Activated CD4-positive, alpha-beta T cell treated with anti-CD3 and anti-CD28 coated beads for 48 hours (primary cell): ENCODE results near the gene LRRC42.
"Not testable (repeated sequence)": the region's sequence is repeated elsewhere in the genome, so short reads cannot be mapped to it uniquely, and the experiment has no call there.

ENCODE experiments used
- DNase-seq: peaks from one replicate; pipeline ENCODE4 v3.0.0-alpha.2; 2020

The LRRC42 gene

DNA sequence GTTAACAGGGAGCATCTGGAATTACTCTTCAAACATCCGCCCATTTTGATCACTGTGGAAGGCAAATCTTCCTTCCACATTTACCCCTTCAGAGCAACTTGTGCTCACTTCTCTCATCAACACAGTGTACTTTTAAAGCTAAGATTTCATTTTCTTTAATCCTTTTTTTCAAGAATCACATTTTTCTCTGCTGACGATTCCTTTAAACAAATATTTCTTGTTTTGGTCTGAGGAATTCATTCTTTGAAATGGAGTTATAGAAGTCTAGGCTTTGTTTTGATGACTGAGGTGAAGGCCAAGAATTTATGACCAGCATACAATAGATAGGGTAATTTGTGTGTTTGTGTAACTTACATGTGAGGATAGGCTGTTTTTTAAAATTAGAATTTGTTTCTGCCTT lies 25.6 kb downstream of the LRRC42 start:
- no peak for DNase-seq

DNA sequence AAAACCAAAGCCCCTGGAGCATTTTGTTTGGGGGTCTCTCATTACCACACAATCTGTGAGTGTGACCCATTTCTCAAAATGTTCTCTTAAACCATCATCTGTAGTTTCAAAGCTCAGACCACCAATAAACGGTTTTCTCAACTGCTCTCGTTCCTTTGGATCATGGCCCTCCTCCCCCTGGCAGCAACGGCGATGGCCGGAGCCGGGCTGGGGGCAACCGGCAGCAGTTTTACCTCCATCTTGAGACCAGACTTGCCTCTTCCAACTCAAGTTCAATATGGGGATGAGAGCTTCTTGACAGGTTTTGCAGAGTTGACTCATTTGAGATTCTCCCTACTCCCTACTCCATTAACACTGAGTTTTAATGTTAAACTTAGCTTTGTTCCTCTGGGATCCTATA lies 29.7 kb downstream of the LRRC42 start:
- DNase-seq: no peak

DNA sequence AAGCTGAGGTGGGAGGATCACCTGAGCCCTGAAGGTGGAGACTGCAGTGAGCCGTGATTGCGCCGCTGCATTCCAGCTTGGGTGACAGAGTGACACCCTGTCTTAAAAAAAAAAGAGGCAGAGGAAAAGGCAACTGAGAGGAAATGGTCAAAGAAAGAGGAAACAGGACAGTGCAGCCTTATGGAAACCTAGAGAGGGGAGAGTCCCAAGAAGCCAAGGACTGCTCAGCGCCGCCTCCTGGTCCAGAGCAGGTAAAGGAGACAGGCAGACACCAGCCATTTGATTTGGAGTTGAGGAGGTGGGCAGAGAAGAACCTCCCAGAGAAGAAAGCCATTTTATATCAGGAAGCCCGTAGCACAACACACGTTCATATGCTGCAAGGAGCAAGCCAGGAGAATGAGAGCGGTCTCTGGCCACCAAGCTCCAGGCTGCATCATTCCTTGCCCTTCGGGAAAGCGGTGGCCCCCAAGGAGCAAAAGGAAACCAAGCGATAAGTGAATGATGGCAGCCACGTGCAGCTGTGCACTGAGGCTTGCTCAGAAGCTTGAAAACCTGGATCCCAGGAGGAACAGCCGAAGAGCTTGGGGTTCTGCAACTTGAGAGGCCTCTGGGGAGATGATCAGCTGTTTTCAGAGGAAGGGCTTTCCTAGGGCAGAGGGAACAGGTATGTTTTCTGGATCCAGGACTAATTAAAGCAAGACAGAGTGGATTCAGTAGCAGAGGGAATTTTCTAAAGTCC lies 33.7 kb downstream of the LRRC42 start:
- DNase-seq: no peak

DNA sequence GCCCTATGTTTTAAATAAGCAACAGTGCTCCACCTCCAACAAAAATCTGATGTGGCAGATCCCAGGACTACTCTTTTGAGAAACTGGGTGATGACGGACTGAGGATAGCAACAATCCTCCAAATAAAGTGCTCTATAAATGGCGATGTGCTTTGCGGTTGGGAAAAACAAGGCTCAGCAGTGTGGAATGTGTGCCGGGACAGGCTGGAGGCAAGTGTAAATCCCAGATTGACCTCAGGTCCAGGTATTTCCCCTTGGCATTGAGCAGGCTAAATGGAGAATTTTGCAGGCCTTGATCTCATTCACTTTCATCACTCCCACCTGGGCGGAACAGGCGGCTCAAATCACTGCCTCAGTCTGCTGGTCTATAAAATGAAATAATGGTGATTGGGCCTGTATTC lies 35.1 kb downstream of the LRRC42 start:
- DNase-seq: no peak

DNA sequence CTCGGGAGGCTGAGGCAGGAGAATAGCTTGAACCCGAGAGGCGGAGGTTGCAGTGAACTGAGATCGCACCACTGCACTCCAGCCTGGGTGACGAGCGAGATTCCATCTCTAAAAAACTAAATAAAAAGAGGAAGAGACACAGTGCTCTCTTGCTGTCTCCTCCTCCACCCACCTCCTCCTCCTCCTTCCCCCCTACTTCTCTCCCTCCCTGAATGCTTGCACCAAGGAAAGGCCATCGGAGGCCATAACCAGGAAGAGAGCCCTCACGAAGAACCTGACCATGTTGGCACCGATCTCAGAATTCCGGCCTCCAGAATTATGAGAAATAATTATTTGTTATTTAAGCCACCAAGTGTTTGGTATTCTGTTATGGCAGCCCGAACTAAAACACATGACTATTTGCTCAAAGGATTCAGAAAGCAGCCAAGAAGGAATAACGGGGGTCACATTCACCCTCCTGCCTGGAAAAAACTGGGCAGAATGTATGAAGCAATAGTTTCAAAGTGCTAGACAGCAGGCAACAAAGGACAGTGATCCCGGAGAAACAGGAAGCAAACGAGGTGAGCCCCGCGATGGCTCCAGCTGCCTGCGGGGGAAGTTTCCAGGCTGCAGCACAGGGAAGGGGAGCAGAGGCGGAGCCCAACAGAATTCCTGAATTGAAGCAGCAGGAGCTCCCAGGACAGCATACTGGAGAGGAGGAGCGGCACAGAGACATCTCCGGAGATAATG lies 36.0 kb downstream of the LRRC42 start:
- no peak for DNase-seq

DNA sequence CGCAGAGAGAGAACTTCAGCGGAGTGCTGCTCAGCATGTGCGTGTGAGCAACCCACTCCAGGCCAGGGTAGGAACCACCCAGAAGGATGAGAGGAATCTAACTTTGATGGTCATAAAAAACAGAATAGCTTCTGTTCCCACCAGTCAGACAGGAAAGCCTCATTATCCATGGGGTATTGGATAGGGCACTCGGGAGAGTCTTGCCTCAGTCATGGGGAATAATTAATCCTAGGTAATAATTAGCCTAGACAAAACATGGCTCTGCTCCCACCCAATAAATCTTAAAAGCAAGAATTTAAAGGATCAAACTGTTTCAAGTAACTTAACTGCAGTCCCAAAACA lies 36.6 kb downstream of the LRRC42 start:
- no peak for DNase-seq

DNA sequence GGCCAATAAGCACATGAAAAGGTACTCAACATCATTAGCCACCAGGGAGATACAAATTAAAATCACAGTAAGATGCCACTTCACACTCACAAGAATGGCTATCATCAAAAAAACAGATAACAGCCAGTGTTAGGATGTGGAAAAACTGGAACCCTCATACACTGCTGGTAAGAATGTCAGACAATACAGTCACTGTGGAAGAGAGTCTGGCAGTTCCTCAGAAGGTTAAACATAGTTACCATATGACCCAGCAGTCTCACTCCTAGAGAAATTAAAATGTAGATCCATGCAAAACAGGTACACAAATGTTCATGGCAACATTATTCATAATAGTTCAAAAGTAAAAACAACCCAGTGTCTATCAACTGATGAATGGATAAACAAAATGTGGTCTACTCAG lies 38.6 kb downstream of the LRRC42 start:
- no peak for DNase-seq

DNA sequence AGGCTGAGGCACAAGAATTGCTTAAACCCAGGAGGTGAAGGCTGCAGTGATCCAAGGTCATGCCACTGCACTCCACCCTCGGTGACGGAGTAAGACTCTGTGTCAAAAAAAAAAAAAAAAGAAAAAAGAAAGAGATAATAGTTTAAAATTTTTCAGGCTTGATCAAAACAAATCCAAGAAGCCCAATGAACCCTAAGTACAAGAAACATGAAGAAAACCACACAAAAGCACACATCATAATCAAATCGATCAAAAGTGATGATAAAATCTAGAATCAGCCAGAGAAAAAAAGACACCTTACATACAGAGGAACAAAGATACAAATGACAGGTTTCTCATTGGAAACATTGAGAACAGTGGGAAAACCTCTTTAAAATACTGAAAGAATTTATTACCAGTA lies 40.3 kb downstream of the LRRC42 start:
- DNase-seq: no peak

DNA sequence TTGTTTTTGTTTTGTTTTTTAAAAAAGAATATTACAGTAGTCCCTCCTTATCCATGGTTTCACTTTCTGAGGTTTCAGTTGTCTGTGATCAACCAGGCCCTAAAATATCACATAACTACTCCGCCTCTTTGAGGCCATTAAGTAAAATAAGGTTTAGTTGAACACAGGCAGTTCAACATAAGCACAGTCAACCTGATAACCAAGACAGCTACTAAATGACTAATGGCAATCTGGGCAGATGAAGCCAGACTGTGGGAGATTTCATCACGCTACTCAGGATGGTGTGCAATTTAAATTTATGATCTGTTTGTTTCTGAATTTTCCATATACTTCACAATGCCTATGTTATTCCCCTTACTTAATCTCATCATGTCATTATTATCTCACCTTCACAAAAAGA lies 41.7 kb downstream of the LRRC42 start:
- peak; percentile 21 for DNase-seq

DNA sequence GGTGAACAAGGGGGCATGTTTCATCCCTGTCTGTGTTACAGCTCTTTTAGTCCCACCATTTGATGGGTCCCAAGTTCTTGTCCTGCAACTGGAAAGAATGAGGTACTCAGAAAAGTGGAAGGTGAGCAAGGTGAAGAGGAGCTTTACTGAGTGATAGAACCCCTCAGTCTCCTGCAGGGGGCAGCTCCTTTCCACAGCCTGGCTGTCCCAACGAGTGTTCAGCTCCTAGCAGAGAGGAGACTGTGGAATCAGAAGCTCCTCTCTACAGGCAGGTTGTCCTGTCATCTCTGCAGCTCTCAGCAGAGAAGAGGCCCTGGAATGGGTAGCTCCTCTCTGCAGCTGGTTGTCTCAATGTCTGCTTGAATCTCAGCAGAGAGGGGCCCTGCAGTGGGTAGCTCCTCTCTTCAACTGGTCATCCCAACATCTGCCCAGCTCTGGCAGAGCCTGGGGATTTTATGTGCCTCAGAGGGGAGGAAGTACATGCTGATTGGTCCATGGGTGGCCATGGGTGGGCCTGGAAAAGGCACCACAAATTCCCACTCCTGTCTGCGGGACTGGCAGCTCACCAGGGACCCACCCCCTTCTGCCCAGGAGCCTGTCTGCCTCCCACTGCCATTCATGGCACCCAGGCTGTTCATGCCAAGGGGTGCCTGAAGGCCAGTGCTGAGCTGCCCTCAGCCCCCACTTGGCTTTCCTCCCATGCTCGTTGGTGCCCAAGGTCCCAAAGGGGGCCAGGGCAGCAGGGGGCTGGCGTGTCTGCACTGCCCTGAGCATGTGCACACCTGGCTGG lies 46.1 kb downstream of the LRRC42 start:
- peak; percentile 11 for DNase-seq

DNA sequence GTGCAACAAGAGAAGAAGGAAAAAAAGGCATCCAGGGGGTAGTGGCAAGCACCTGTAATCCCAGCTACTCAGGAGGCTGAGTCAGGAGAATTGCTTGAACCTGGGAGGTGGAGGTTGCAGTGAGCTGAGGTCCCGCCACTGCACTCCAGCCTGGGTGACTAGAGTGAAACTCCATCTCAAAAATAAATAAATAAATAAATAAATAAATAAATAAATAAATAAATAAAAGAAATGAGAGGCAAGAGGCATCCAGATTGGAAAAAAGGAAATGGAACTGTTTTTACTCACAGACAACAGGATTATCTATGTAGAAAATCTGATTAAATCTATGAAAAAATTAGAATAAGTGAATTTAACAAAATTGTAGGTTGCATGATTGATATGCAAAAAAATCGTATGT lies 48.4 kb downstream of the LRRC42 start:
- not testable (repeated sequence) for DNase-seq

DNA sequence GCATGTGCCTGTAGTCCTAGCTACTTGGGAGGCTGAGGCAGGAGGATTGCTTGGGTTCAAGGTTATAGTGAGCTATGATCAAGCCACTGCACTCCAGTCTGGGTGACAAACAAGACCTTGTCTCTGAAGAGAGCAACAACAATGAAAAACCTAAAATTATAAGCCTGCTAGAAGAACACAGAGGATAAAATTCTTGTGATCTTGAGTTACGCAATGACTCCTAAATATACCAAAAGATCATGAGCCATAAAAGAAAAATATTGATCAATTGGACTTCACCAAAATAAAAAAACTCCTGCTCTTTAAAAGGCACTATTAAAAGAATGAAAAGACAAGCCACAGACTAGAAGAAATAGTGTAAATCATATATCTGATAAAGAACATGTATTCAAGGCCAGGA lies 49.5 kb downstream of the LRRC42 start:
- DNase-seq: no peak

DNA sequence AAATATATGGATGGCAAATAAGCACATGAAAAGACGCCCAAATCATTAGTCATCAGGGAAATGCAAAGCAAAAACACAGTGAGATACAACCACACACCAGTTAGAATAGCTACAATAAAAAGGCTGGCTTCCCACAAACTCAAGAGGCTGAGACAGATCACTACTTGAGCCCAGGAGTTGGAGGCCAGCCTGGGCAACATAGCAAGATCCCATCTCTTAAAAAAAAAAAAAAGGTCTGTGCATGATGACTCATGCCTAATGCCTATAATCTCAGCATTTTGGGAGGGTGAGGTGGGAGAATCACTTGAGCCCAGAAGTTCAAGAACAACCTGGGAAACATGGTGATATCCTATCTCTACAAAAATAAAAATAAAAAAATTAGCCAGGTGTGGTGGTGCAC lies 52.1 kb downstream of the LRRC42 start:
- DNase-seq: no peak

DNA sequence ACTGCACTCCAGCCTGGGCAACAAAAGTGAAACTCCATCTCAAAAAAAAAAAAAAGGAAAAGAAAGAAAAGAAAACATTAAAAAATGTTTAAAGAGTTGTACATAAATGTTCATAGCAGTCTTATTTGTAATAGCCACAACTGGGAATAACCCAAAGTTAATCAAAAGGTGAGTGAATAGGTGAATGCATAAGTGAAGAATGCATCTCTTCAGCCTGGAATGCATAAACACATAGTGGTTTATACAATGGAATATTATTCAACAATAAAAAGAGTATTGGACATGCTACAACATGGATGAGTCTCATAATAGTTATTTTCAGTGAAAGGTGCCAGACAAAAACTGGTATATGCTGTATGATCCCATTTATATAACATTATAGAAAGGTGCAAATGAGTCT lies 53.8 kb downstream of the LRRC42 start:
- DNase-seq: no peak

DNA sequence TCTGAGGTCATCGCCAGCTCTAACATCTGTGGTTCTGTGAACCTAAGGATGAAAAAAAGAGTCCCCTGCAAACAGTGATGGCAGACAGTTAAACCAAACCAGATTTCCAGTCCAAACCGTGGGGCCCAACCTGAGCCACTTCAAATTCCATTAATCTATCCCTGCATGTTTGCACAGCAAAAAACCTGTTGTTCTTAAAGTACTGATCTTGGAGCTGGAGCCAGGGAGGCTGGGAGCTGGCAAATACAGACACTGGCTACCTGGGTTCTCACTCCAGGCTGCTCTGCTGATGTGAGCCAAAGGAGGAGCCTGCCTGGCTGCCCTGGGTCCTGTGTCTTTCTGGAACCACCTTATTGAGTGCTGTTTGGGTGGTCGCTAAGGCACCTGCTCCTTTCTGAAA lies 55.4 kb downstream of the LRRC42 start:
- DNase-seq: no peak

DNA sequence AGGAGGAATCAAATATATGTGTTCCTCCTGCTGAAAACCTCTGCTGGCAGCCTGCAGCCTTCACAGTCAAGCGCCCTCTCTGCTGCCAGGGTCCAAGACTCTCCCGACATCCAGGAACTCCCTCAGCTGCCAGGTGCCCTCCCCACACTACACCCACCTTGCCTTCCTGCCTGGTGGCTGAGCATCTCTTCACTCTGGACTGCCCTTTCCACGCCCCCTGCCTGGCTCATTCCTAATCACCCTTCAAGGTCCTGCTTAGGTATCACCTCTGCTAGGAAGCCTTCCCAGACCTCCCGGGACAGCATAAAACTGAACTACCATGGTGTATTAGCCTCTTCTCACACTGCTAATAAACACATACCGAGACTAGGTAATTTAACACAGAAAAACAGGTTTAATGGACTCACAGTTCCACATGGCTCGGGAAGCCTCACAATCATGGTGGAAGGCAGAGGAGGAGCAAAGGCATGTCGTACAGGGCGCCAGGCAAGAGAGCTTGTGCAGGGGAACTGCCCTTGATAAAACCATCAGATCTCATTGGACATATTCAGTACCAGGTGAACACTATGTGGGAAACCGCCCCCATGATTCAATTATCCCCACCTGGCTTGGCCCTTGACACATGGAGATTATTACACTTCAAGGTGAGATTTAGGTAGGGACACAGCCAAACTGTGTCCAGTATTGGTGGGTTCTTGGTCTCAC lies 56.5 kb downstream of the LRRC42 start:
- no peak for DNase-seq

DNA sequence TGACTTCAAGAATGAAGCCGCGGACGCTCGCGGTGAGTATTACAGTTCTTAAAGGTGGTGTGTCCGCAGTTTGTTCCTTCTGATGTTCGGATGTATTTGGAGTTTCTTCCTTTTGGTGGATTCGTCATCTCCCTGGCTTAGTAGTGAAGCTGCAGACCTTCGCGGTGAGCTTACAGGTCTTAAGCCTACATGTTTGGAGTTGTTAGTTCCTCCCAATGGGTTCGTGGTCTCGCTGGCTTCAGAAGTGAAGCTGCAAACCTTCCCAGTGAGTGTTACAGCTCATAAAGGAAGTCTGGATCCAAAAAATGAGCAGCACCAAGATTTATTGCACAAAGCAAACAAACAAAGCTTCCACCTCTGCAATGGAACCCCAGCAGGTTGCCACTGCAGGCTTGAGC lies 57.1 kb downstream of the LRRC42 start:
- DNase-seq: no peak

DNA sequence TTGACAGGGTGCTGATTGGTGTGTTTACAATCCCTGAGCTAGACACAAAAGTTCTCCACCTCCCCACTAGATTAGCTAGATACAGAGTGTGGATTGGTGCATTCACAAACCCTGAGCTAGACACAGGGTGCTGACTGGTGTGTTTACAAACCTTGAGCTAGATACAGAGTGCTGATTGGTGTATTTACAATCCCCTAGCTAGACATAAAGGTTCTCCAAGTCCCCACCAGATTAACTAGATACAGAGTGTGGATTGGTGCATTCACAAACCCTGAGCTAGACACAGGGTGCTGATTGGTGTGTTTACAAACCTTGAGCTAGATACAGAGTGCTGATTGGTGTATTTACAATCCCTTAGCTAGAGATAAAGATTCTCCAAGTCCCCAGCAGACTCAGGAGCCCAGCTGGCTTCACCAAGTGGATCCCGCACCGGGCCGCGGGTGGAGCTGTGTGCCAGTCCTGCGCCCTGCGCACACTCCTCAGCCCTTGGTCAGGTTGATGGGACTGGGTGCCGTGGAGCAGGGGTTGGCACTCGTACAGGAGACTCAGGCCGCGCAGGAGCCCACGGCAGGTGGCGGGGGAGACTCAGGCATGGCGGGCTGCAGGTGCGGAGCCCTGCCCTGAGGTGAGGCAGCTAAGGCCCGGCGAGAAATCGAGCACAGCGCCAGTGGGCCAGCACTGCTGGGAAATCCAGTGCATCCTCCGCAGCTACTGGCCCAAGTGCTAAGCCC lies 57.8 kb downstream of the LRRC42 start:
- not testable (repeated sequence) for DNase-seq

DNA sequence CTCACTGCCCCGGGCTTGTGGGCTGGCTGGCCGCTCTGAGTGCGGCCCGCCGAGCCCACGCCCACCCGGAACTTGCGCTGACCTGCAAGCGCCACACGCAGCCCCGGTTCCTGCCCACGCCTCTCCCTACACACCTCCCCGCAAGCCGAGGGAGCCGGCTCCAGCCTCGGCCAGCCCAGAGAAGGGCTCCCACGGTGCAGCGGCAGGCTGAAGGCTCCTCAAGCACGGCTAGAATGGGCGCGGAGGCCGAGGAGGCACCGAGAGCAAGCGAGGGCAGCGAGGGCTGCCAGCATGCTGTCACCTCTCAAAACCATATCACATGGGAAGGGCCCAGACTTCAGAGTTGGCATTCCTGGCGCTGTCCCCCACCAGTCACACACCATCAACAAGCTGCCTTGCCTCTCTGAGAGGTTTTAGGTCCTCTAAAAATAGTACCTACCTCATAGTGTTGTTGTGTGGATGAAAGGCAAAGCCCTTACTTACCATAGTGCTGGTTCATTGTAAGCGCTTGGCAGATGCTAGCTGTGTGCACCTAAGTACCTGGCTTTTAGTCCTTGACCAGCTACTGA lies 58.4 kb downstream of the LRRC42 start:
- DNase-seq: no peak

DNA sequence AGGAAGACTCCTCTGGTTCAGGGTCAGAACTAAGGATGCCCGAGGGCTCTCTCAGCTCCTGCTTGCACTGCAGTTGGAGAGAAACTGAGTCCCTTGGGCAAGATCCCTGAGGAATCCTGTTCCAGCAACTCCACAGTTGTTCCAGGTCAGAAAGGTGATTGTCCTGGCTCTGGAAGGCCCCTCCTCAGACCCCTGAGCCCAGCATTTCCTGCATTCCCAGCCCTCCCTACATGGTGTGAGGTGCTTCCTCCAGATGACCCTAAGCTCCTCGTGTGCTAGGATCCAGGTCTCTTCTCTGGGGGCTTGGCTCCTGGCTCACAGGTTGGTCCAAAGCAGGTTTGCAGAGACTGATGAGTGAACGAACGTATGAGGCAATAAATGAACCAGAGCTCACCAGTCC lies 60.4 kb downstream of the LRRC42 start:
- no peak for DNase-seq

DNA sequence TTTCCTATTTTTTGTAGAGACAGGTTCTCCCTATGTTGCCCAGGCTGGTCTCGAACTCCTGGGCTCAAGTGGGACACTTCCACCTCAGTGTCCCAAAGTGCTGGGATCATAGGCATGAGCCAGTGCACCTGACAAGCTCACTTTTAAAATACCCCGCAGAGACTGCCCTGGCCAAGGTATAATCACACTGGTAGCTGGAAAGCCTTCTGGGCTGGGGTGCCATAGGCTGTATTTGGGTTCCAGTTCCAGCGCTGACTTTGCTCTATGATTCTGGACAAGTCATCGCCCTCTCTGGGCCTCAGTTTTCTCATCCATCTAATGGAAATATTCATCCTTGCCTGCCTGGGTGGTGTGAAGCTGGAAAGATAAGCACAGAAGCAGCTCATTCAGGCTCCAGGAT lies 61.5 kb downstream of the LRRC42 start:
- DNase-seq: no peak

DNA sequence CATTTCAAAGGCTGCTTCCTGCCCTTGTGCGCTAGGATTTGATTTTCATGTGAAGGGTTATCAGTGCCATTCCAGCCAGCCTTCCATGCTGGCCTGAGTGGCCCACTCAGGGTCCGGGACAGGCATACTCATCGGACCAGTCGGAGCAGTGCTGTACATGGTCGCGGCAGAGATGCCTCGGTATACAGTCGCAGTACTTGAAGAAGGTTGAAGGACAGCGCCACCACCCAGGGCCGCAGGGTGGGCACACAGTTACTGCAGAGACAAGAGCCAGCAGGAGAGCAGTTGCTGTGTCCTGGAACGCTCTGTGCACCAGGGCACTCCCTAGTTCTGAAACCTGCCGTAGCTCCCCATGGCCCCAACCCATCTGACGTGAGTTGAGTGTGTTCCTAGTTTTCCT lies 62.7 kb downstream of the LRRC42 start:
- DNase-seq: no peak
